ENCODE measurements around the gene CXCL17.

- TF ChIP-seq TAF1 (IDR thresholded peaks at IDR 0.05; ENCODE audit: borderline replicate concordance, low read depth, low read length): no peak
- TF ChIP-seq POLR2AphosphoS5 (IDR thresholded peaks at IDR 0.05; ENCODE audit: low read depth, low read length): no peak
Measured at GRCh38 chr19:42435316-42435715, 7.4 kb downstream of the CXCL17 start.

Data from GM12892 (cell line).